HUES6 (cell line): ENCODE data around the gene TAOK2.
"Not testable (repeated sequence)": the region's sequence is repeated elsewhere in the genome, so short reads cannot be mapped to it uniquely, and the experiment has no call there.

Experiments used
- H3K27ac ChIP-seq: 2 replicates; pipeline ENCODE4 v1.7.0; 2013; ENCODE audit warnings: low read depth, mild to moderate bottlenecking, low read length, inconsistent platforms
- H3K27me3 ChIP-seq: 2 replicates; pipeline ENCODE4 v1.6.1; 2013; ENCODE audit warnings: low read length; ENCODE audit not compliant: control insufficient read depth, insufficient read depth
- H3K36me3 ChIP-seq: 2 replicates; pipeline ENCODE4 v1.6.1; 2013; ENCODE audit warnings: low read length; ENCODE audit not compliant: control insufficient read depth, insufficient read depth
- H3K4me1 ChIP-seq: 2 replicates; pipeline ENCODE4 v1.6.1; 2013; ENCODE audit warnings: low read length; ENCODE audit not compliant: control insufficient read depth, insufficient read depth
- H3K4me3 ChIP-seq: 2 replicates; pipeline ENCODE4 v1.5.1; 2013; ENCODE audit warnings: low read depth, low read length
- H3K9ac ChIP-seq: one replicate; pipeline ENCODE4 v1.6.1; 2013; ENCODE audit warnings: mild to moderate bottlenecking, low read length
- H3K9me3 ChIP-seq: 2 replicates; pipeline ENCODE4 v1.6.1; 2013; ENCODE audit warnings: low read depth, low read length; ENCODE audit not compliant: control insufficient read depth, insufficient read depth

Gene TAOK2

GRCh38 chr16:30006095-30006473 lies 32.4 kb downstream of the TAOK2 start:
- Histone ChIP-seq H3K27ac (no peak overlapping the region), H3K4me1 (peaks cover 6% of the 10 kb centered on the region; the same call in 1 of the 2 replicates), H3K4me3 (no peak overlapping the region), H3K36me3 (peaks cover 31% of the 10 kb centered on the region), H3K27me3 (peaks cover 24% of the 10 kb centered on the region), H3K9ac (no peak overlapping the region), H3K9me3 (no peaks in the 10 kb centered on the region)

GRCh38 chr16:30006659-30007377 lies 33.1 kb downstream of the TAOK2 start:
- Histone ChIP-seq H3K4me1 (peaks cover 9% of the 10 kb centered on the region), H3K9ac (no peak overlapping the region), H3K36me3 (peaks cover 30% of the 10 kb centered on the region), H3K27me3 (peaks cover 30% of the 10 kb centered on the region), H3K27ac (no peak overlapping the region), H3K4me3 (no peak overlapping the region), H3K9me3 (no peaks in the 10 kb centered on the region)

GRCh38 chr16:30007378-30007895 lies 33.8 kb downstream of the TAOK2 start:
- peaks cover 23% of the 10 kb centered on the region for H3K36me3 ChIP-seq
- no peak overlapping the region for H3K27ac ChIP-seq
- no peak overlapping the region for H3K4me3 ChIP-seq
- peaks cover 15% of the 10 kb centered on the region for H3K4me1 ChIP-seq
- peaks cover 36% of the 10 kb centered on the region for H3K27me3 ChIP-seq
- no peaks in the 10 kb centered on the region for H3K9me3 ChIP-seq
- H3K9ac ChIP-seq, result no peak overlapping the region

- Histone ChIP-seq H3K9ac (no peak overlapping the region), H3K27ac (no peak overlapping the region), H3K36me3 (peaks cover 11% of the 10 kb centered on the region), H3K9me3 (no peaks in the 10 kb centered on the region), H3K27me3 (peaks cover 41% of the 10 kb centered on the region), H3K4me1 (peaks cover 15% of the 10 kb centered on the region), H3K4me3 (no peak overlapping the region)
These were observed 35.6 kb downstream of the TAOK2 start for GRCh38 chr16:30009085-30009862.

- Histone ChIP-seq H3K4me3 (peak overlapping the region; percentile 94), H3K27me3 (peaks cover 41% of the 10 kb centered on the region), H3K9me3 (no peaks in the 10 kb centered on the region), H3K4me1 (peaks cover 15% of the 10 kb centered on the region), H3K9ac (no peak overlapping the region), H3K36me3 (peaks cover 10% of the 10 kb centered on the region), H3K27ac (no peak overlapping the region)
These were observed 36.5 kb downstream of the TAOK2 start for GRCh38 chr16:30009990-30010843.

GRCh38 chr16:30010844-30011713 lies 37.4 kb downstream of the TAOK2 start, which contains the start of gene DOC2A:
DOC2A (minus strand) TSS chr16:30011027; CDS start chr16:30010222, 805 bp downstream.
- H3K9me3 ChIP-seq, result no peaks in the 10 kb centered on the region
- no peak within 1 kb of the TSS for H3K27ac ChIP-seq
- peak within 1 kb of the TSS; percentile 94 for H3K4me3 ChIP-seq
- peaks cover 6% of the 10 kb centered on the region for H3K36me3 ChIP-seq
- peak within 1 kb of the TSS; percentile 45 for H3K9ac ChIP-seq
- H3K4me1 ChIP-seq, result peaks cover 15% of the 10 kb centered on the region
- H3K27me3 ChIP-seq, result peaks cover 41% of the 10 kb centered on the region

- Histone ChIP-seq H3K36me3 (no peaks in the 10 kb centered on the region), H3K27ac (no peak overlapping the region), H3K9me3 (no peaks in the 10 kb centered on the region), H3K4me3 (peak overlapping the region; percentile 94), H3K27me3 (peaks cover 41% of the 10 kb centered on the region), H3K4me1 (peaks cover 15% of the 10 kb centered on the region), H3K9ac (no peak overlapping the region)
These were observed 38.2 kb downstream of the TAOK2 start for GRCh38 chr16:30011714-30012504.

GRCh38 chr16:30012598-30012997 lies 38.9 kb downstream of the TAOK2 start:
- not testable (repeated sequence) for H3K36me3 ChIP-seq, H3K9me3 ChIP-seq, H3K9ac ChIP-seq, H3K4me3 ChIP-seq, H3K27ac ChIP-seq
- H3K27me3 ChIP-seq, result peaks cover 41% of the 10 kb centered on the region
- H3K4me1 ChIP-seq, result peaks cover 15% of the 10 kb centered on the region

GRCh38 chr16:30015450-30015849 lies 41.8 kb downstream of the TAOK2 start:
- H3K36me3 ChIP-seq, H3K9ac ChIP-seq, H3K4me3 ChIP-seq, H3K9me3 ChIP-seq, H3K27ac ChIP-seq, H3K4me1 ChIP-seq: not testable (repeated sequence)
- H3K27me3 ChIP-seq, result peaks cover 23% of the 10 kb centered on the region
